ENCODE data around the gene ITPR3.

- TF ChIP-seq CTCF (IDR thresholded peaks at IDR 0.05), result no peak
- TF ChIP-seq POLR2A (IDR thresholded peaks at IDR 0.05), result no peak
- TF ChIP-seq EP300 (IDR thresholded peaks at IDR 0.05), result no peak
- no peak for TF ChIP-seq POLR2AphosphoS5 (IDR thresholded peaks at IDR 0.05)
These were observed 97.6 kb downstream of the ITPR3 start for GRCh38 chr6:33718713-33719112.
